HepG2 (cell line): Measurements from ENCODE around the gene LAMB4. TPM values are rescaled to one million over a fixed set of nuclear protein-coding genes. Genes with fewer than 3 reads are reported as not detected.

Experiments
- CBX5 ChIP-seq: sonication (generic); formaldehyde crosslinking; IDR thresholded peaks from 2 replicates; pipeline ENCODE4 v1.4.0; 2020; ENCODE audit warnings: missing genetic modification reagents, borderline replicate concordance
- TAF15 ChIP-seq: fragments of 200-400 bp; formaldehyde crosslinking; IDR thresholded peaks from one replicate; pipeline ENCODE4 v1.6.1; 2018; ENCODE audit warnings: mild to moderate bottlenecking, low read depth, low read length; ENCODE audit not compliant: poor library complexity, severe bottlenecking
- TOE1 ChIP-seq: sonication (generic); formaldehyde crosslinking; IDR thresholded peaks from 2 replicates; pipeline ENCODE4 v1.4.0; 2020; ENCODE audit warnings: mild to moderate bottlenecking, missing genetic modification reagents
- ZNF142 ChIP-seq: sonication (generic); formaldehyde crosslinking; IDR thresholded peaks from 2 replicates; pipeline ENCODE4 v1.4.0; 2020; ENCODE audit warnings: missing genetic modification reagents
- polyA plus RNA-seq, 8 experiments: library from polyadenylated mRNA; depleted of rRNA in 3 of 8; stranded (reverse) in 7 of 8; unstranded in 1 of 8; fragments of >200 nt; fragmentation: Illumina TruSeq in 4 of 8; extraction: Trizol in 4 of 8; gene quantifications; 2 replicates each; pipeline versions ENCODE4 v1.2.1 to v1.2.3, GENCODE V29; 2011 to 2016; ENCODE audit warnings: low read depth in 4 of 8, missing spikeins in 1 of 8, mixed read lengths in 1 of 8; ENCODE audit not compliant: insufficient read depth in 1 of 8
- total RNA-seq, 5 experiments: library from RNA; depleted of rRNA; stranded (reverse); fragments of >200 nt; fragmentation: Illumina TruSeq; extraction: Trizol; gene quantifications; 2 replicates each; pipeline ENCODE4 v1.2.3, GENCODE V29; 2016; ENCODE audit warnings: low read depth in 1 of 5
- TF ChIP-seq, protein P1 (sequence below): sonication (generic); formaldehyde crosslinking; IDR thresholded peaks from one replicate; pipeline ENCODE4 v1.5.1; 2020; ENCODE audit warnings: mild to moderate bottlenecking, missing genetic modification reagents; ENCODE audit errors: not compliant biosample characterization
- TF ChIP-seq, protein P2 (sequence below): sonication (generic); formaldehyde crosslinking; conservative IDR thresholded peaks from 2 replicates; pipeline ENCODE4 v1.4.0; 2020; ENCODE audit warnings: missing genetic modification reagents
- TF ChIP-seq, protein P3 (sequence below): sonication (generic); formaldehyde crosslinking; IDR thresholded peaks from 2 replicates; pipeline ENCODE4 v1.4.0; 2020; ENCODE audit warnings: missing genetic modification reagents, borderline replicate concordance

Gene LAMB4
- total and polyA plus RNA-seq, 2 of the 13 experiments (the other 11 are each of a cell fraction or from before 2014, with no cell fraction given): 0.05 TPM; not detected in 1

DNA sequence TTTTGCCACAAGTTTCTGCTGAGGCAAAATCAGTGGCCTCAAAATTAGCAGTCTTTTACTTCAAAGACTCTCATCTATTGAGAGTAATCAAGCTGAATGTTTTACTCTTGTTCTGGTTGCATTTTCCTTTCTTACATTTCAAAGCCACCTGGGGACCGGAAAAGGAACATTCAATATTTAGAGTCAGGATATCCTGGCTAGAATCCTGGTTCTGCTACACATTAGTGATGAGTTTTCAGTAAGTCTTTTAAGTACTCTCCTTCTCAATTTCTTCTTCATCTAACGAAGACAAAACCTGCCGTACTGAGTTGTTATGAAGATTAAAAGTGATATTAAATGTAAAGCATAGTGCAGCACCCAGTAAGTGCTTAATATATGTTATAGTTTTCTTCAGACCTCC is 52.5 kb downstream of the LAMB4 start (continued):
- TF ChIP-seq, protein P1, sequence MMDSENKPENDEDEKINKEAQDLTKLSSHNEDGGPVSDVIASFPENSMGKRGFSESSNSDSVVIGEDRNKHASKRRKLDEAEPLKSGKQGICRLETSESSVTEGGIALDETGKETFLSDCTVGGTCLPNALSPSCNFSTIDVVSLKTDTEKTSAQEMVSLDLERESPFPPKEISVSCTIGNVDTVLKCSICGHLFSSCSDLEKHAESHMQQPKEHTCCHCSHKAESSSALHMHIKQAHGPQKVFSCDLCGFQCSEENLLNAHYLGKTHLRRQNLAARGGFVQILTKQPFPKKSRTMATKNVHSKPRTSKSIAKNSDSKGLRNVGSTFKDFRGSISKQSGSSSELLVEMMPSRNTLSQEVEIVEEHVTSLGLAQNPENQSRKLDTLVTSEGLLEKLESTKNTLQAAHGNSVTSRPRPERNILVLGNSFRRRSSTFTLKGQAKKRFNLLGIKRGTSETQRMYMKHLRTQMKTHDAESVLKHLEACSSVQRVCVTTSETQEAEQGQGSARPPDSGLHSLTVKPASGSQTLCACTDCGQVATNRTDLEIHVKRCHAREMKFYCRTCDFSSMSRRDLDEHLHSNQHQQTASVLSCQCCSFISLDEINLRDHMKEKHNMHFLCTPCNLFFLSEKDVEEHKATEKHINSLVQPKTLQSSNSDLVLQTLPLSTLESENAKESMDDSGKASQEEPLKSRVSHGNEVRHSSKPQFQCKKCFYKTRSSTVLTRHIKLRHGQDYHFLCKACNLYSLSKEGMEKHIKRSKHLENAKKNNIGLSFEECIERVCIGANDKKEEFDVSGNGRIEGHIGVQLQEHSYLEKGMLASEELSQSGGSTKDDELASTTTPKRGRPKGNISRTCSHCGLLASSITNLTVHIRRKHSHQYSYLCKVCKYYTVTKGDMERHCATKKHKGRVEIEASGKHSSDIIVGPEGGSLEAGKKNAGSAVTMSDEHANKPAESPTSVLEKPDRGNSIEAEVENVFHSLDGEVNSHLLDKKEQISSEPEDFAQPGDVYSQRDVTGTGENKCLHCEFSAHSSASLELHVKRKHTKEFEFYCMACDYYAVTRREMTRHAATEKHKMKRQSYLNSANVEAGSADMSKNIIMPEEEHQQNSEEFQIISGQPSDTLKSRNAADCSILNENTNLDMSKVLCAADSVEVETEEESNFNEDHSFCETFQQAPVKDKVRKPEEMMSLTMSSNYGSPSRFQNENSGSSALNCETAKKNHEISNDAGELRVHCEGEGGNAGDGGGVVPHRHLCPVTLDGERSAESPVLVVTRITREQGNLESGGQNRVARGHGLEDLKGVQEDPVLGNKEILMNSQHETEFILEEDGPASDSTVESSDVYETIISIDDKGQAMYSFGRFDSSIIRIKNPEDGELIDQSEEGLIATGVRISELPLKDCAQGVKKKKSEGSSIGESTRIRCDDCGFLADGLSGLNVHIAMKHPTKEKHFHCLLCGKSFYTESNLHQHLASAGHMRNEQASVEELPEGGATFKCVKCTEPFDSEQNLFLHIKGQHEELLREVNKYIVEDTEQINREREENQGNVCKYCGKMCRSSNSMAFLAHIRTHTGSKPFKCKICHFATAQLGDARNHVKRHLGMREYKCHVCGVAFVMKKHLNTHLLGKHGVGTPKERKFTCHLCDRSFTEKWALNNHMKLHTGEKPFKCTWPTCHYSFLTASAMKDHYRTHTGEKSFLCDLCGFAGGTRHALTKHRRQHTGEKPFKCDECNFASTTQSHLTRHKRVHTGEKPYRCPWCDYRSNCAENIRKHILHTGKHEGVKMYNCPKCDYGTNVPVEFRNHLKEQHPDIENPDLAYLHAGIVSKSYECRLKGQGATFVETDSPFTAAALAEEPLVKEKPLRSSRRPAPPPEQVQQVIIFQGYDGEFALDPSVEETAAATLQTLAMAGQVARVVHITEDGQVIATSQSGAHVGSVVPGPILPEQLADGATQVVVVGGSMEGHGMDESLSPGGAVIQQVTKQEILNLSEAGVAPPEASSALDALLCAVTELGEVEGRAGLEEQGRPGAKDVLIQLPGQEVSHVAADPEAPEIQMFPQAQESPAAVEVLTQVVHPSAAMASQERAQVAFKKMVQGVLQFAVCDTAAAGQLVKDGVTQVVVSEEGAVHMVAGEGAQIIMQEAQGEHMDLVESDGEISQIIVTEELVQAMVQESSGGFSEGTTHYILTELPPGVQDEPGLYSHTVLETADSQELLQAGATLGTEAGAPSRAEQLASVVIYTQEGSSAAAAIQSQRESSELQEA: no peak
- TF ChIP-seq CBX5 (CRISPR knock-in tag) (no peak), TOE1 (CRISPR knock-in tag) (no peak), ZNF142 (CRISPR knock-in tag) (no peak), TAF15 (no peak)
- TF ChIP-seq, protein P2, sequence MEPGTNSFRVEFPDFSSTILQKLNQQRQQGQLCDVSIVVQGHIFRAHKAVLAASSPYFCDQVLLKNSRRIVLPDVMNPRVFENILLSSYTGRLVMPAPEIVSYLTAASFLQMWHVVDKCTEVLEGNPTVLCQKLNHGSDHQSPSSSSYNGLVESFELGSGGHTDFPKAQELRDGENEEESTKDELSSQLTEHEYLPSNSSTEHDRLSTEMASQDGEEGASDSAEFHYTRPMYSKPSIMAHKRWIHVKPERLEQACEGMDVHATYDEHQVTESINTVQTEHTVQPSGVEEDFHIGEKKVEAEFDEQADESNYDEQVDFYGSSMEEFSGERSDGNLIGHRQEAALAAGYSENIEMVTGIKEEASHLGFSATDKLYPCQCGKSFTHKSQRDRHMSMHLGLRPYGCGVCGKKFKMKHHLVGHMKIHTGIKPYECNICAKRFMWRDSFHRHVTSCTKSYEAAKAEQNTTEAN: no peak
- TF ChIP-seq, protein P3, sequence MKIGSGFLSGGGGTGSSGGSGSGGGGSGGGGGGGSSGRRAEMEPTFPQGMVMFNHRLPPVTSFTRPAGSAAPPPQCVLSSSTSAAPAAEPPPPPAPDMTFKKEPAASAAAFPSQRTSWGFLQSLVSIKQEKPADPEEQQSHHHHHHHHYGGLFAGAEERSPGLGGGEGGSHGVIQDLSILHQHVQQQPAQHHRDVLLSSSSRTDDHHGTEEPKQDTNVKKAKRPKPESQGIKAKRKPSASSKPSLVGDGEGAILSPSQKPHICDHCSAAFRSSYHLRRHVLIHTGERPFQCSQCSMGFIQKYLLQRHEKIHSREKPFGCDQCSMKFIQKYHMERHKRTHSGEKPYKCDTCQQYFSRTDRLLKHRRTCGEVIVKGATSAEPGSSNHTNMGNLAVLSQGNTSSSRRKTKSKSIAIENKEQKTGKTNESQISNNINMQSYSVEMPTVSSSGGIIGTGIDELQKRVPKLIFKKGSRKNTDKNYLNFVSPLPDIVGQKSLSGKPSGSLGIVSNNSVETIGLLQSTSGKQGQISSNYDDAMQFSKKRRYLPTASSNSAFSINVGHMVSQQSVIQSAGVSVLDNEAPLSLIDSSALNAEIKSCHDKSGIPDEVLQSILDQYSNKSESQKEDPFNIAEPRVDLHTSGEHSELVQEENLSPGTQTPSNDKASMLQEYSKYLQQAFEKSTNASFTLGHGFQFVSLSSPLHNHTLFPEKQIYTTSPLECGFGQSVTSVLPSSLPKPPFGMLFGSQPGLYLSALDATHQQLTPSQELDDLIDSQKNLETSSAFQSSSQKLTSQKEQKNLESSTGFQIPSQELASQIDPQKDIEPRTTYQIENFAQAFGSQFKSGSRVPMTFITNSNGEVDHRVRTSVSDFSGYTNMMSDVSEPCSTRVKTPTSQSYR (CRISPR knock-in tag): no peak
